Activated CD8-positive, alpha-beta memory T cell treated with anti-CD3 and anti-CD28 coated beads, Interleukin-2, amount 50 U/mL, for 24 hours (primary cell): ENCODE results near the gene HIGD1A.

Experiments
- DNase-seq: peaks from one replicate; pipeline ENCODE4 v3.0.0-alpha.2; 2020; ENCODE audit errors: extremely low read depth

Gene HIGD1A

DNA sequence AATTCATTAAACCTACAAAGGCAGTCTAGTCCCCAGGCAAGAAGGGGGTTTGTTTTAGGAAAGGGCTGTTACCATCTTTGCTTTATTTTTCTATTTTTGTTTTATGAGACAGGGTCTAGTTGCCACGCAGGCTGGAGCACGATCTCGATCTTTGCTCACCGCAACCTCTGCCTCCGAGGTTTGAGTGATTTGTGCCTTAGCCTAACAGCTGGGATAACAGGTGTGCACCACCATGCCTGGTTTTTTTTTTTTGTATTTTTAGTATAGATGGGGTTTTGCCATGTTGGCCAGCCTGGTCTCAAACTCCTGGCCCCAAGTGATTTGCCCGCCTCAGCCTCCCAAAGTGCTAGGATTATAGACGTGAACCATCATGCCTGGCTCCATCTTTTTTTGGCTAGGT lies 4.9 kb downstream of the HIGD1A start:
- DNase-seq = no peak

DNA sequence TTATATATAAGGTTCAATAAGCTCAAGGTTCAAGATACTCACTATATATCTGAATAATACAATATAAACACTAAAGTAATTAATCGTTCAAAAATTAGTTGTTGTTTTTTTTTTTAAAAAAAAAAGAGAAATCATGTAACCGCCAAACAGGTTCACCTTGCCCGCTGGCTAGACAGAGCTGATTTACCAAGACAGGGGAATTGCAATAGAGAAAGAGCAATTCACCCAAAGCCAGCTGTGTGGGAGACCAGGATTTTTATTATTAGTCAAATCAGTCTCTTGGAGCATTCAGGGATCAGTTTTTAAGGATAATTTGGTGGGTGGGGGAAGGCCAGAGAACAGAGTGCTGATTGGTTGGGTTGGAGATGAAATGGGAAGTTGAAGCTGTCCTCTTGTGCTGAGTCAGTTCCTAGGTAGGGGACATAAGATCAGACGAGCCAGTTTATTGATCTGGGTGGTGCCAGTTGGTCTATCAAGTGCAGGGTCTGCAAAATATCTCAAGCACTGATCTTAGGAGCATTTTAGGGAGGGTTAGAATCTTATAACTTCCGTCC lies 7.9 kb downstream of the HIGD1A start:
- DNase-seq = no peak

DNA sequence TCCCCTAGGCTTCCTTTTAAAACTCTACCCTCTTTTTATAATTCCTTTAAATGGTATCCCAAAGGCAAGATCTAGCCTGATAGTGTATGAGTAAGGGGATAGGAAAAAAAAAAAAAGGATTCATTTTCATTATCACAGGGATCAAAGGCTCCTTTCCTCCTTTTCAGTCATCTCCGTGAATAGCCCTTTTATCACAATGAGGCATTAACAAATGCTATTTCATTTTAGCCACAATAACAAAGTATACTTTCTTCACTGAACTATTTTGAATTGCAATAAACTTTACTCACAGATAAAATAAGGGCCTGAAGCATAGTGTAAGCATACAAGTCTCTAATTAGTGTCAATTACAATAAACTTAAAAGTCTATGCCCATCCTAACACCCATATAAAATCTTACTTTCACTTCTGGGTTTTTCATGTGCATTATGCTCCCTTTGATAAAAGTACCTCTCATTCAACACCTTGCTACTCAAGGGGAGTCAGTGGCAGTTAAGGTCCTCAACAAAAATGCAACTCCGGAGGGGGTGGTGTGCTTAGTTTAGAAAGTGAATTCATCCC lies 8.6 kb downstream of the HIGD1A start:
- no peak for DNase-seq

DNA sequence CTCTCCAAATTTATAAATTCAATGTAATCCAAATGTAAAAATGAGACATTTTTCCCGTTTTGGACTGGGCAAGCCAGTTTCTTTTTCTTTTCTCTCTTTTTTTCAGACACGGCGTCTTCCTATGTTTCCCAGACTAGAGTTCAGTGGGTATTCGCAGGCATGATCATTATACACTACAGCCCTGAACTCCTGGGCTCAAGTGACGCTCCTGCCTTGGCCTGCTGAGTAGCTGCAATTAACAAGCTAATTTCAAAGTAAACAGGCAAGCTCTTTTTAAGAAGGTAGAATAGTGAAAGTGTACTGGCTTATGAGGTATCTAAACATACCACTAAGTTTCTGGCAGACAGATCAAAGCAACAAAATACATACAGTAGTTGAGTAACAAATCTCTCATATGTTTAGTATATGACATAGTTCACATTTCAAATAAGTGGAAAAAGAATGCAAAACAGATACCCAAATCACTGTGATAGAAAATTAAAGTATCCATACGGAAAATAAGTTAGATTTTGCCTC lies 13.5 kb downstream of the HIGD1A start:
- DNase-seq = no peak

DNA sequence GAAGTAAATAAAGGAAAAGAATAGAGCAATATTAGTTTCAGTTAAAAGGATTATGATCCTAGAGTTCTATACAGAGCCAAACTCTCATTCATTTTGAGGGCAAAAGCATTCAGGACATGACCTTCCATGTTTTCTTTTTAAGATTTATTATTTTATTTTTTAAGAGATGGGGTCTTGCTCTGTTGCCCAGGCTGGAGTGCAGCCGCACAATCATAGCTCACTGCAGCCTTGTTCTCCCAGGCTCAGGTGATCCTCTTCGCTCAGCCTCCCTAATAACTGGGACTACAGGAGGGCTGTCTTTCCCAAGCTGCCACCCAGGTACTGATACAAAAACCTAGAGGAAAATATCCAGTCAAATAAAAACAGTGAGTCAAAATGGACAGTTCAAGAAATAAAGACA lies 17.7 kb downstream of the HIGD1A start:
- no peak for DNase-seq

DNA sequence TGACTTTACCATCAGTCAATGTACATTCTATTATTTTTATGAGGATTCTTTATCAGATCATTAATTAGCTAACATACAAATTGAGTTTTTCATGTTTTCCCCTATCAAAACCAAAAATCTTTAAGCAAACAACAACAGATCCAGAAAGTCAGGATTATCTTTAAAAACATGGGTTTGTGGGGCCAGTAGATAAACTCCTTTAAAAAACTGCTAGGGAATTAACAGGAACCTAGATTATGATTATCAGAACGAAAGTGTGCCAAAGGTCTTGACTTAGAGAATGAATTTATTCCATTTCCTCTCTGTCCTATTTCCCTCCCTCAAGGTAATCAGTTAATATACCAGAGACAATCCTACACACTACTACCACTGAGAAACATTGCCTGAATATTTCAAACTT lies 18.1 kb downstream of the HIGD1A start:
- no peak for DNase-seq

DNA sequence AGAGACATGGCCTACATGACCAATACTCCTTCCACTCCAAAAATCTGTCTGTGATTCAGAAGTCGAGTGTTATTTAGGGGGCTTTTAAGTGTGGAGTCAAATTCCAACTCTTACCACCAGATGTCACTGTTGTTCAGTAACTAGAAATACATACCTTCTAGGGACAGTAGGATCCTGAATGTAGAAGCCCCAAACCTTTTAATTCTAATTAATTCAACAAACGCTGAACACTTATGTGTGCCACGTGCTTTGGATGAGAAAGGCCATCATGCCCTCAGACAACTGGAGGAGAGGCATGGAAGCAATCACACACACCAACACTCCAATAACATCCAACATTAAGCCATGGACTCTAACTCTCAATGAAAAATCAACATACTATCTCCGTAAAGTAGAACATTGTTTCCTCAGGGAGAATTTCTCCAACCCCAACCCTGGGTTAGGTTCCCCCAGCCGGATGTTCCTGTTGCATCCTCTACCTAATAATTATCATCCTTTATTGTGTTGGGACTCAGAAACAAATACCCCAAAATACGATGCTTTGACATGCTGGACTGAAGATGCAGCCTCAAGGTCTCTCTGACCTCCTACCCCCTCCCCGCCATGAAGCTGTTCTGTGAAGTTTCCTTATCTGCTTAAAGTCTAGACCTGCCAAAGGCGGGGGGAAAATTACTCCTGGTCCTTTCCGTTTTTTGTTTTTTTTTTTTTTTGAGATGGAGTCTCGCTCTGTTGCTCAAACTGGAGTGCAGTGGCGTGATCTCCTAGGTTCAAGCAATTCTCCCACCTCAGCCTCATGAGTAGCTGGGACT lies 23.2 kb downstream of the HIGD1A start:
- no peak for DNase-seq

DNA sequence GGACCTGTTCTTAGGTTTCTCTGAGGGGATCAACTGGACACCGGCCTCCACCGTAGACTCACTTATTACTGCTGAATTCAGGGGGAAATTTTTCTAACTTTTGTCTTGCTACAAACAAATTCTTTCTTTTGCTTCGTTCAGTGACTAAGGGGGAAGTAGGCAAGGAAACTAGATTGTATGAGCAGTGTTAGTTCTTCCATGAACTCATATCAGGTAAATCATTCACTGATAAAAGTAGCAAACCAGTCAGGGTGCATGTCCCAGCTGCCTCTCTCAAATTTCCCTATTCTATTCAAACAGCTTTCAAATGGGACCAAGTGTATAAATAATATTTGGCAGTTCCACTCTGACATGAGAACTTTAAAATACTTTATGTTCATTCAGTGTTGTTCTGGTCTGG lies 23.9 kb downstream of the HIGD1A start:
- DNase-seq = no peak

DNA sequence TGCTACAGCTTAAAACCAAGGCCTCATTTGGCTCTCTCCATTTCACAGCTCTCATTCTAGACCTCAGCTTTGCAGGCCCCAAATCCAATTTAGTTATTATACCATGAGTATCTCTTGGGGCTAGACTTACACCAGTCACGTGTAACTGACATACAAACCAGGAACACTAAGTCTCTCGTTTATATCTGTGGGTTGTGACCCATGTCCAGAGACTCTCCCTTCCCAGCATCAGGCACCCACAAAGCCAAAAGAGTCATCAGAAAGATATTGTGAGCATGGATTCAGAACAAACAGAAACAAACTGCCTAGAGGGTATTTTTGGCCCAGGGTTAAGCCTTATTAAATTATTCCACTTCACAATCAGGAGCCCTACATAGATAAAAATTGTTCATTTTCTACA lies 25.6 kb downstream of the HIGD1A start:
- no peak for DNase-seq

DNA sequence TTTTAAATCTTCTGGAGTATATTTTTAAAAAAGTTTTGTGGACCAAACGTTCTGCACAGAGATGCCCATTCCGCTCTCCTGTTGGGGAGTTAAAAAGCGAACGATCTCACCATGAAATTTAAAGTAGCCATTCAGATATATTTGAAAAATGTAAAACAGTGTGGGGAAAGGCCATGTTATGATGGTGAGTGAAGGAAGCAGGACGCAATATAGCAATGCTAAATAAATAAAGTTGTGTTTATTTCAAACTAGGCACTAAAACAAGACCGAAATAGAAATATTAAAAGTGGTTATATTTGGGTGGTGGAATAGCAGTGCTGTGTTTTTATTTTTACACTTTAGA lies 30.9 kb downstream of the HIGD1A start:
- no peak for DNase-seq

DNA sequence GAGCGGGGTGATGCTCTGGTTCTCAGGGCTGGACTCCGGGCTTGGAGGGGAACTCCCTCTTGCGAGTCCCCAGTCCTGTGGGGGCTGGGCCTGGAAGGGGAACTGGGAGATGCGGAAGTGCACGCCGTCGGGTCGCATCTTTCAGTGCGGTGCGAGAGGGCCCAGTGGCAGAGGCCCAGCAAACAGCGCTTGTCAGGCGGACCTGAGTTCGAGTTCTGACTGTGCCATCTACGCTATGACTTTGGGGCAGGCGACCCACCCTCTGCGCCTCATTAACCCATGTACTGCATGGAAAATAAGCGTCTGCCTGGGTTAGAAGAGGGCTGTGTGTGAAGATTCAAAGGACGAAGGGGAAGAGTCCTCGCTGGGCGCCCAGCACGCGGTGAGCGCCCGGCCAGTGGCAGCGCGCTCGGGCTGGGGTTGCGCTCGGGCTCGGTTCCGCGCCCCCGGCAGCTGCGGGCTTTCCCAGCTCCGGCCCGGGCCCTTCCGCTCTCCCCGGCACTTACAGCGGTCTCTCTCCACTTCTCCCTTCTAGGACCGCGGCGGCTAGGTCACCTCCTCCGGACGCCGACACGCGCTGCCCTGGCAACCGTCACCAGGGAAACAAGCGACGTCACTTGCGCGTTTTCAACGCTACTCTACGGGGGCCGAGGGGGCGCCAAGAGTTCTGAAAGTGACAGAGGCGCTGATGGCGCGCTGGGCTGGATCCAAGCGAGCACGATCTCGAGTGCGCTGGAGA lies 31.5 kb downstream of the HIGD1A start, which contains the start of gene CCDC13:
TSS of gene CCDC13 (minus strand) at position 584 of the 739 bp plus-strand sequence. CDS start 14,908 bp downstream, outside the sequence.
- peak; percentile 82 for DNase-seq

DNA sequence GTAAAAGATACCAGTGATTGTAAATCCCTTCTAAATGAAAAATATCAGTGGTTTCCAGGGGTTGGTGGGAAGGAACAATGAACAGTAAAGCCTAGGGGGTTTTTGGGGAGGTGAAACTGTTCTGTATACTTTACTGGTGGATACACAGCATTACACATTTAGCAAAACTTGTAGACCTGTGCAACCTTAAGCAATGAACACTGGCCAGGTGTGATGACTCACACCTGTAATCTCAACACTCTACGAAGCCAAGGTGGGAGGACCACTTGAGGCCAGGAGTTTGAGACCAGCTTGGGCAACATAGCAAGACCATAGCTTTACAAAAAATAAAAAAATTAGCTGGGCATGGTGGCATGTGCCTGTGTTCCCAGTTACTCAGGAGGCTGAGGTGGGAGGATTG lies 33.0 kb downstream of the HIGD1A start:
- DNase-seq = no peak

DNA sequence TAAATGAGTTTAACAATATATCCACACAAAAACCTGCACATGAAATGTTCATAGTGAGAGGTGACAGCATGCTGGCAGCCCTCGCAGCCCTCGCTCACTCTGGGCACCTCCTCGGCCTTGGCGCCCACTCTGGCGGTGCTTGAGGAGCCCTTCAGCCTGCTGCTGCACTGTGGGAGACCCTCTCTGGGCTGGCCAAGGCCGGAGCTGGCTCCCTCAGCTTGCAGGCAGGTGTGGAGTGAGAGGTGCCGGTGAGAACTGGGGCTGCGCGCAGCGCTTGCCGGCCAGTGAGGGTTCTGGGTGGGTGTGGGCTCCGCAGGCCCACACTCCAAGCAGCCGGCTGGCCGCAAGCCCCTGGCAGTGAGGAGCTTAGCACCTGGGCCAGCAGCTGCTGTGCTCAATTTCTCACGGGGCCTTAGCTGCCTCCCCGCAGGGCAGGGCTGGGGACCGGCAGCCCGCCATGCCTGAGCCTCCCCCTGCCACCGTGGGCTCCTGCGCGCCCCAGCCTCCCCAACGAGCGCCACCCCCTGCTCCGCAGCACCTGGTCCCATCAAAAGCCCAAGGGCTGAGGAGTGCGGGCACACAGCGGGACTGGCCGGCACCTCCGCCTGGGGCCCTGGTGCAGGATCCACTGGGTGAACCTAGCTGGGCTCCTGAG lies 34.7 kb downstream of the HIGD1A start:
- no peak for DNase-seq

DNA sequence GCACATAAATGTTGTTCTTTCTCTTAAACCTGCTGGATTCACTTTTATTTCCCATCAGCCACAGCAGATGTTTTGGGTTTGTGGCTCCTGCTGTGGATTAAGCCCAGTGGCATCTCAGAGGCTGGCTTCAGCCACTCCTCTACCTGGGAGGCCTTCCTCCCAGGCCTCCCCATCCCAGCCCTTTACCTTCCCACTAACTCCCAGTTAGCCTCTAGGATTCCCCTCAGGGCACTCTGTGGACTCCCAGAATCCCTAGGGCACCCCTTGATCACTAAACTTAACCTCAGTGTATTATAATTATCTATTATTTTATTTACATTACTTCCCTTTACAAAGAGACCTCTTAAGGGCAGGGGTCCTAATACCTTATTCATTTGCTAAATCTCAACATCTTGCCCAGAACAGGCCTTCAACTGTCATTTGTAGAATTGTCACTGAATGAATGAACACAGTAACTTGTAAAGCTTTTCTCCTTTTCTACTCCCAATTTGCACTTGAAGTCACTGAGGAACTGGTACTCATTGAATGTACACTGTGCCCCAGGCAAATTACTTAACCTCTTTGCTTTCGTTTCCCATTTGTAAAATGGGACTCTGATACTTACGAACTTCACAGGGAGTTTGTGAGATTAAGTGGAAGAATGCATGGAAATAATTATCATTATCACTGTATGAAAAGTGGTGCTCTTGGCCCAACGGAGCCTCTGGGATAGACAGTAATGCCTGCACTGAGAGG lies 39.6 kb downstream of the HIGD1A start:
- no peak for DNase-seq

DNA sequence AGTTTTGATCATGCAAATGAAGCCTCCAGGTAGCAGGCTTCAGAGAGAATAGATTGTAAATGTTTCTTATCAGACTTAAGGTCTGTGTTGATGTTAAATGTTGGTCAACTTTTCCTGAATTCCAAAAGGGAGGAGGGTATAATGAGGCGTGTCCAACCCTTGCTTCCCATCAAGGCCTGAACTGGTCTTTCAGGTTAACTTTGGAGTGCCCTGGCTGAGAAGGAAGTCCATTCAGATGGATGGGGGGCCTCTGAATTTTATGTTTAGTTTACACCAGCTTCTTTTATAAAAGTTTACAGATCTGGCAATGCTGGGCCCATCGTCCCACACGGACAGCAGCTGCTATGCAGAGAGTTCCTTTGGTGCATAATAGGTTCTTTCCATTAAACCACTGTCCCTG lies 40.2 kb downstream of the HIGD1A start:
- DNase-seq = no peak

DNA sequence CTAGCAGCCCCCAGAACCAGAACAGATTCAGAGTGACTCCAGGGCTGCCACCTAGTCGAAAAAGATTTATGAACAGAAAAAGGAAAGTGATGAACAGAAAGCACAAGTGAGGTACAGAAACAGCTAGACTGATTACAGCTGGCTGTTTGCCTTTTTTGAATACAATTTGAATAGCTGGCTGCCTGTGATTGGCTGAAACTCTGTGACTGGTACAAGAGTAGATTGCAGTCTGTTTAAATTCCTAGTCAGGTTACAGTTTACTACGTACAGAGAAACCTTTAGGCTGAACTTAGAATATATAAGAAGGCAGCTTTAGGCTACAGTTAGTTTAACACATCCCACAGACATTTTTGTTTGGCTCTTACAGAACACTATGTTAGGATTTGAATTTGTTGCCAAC lies 41.3 kb downstream of the HIGD1A start:
- DNase-seq = no peak

DNA sequence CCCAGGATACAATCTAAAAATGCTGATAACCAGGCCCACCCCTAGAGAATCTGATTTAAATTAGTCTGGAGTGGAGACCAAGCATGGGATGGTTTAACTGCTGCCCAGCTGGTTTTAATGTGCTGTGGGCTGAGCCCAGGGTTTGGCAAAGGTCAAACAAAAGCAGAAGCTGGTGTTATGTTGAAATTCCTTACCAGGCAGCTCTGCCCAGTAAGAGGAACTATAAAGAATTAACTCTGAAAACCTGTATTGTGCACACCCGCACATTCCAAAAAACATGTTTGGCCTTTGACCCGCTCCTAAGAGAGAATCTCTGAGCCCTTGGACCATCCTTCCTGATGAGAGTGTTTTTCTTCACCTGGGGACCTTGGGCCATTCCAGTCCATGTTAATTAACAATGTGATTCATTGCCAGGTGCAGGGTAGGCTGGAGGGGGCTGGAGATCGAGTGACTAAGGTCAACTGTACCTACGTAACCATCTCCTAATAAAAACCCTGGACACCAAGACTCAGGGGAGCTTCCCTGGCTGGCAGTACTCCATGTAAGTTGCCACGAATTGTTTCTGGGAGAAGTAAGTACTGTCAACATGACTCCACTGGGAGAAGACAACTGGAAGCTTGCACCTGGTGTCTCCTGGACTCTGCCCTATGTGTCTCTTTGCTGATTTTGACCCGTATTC lies 42.1 kb downstream of the HIGD1A start:
- no peak for DNase-seq

DNA sequence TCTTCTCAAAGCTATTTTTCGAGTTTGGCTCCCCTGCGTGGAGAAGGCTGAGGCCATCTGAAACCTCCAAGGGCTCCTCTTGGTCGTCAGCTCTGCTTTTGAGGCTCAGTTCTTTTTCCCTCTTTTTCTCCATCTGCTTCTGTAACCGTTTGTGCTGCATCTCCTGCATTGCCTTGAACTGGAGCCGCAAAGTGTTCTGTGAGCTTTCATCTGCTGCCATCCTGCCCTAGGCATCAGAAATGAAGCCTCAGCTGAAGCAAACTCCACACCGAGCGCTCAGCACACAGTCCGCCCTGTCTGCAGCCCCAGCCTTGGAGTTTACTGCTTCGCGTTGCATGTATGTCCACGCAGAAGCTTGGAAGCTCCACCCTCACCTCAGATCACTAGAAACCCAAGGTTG lies 46.2 kb downstream of the HIGD1A start:
- DNase-seq = no peak

DNA sequence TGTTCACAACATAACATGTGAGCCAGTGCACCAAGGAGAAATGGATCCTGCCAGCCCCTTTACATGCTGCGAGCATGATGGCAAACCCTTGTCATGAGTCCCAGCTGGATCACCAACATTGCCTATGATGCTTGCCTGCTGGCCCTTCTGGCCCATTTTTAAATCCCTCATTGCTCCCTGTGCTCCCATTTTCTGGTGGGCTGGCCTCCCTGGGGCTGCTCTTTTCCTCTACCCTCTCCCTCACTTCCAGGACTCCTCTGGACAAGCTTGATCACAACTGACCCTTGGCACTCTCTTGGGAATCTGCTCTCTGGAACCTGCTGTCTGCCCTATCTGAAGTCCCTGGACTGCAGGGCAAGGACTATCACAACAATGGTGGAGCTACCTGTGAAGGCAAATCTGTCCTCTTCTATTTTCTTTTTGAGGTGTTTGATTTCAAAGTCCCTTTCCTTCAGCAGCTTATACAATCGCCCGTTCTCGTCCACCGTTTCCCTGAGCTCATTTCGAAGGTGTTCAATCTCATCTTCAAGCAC lies 47.5 kb downstream of the HIGD1A start:
- no peak for DNase-seq
